Bladder microvascular endothelial cell (primary cell): ENCODE measurements around the gene SDHC. TPM values are rescaled to one million over a fixed set of nuclear protein-coding genes. Genes with fewer than 3 reads are reported as not detected.

Source experiments
- total RNA-seq: library from RNA; depleted of rRNA; stranded (reverse); fragments of >200 nt; gene quantifications from 2 replicates; pipeline ENCODE4 v1.2.3, GENCODE V29; 2014

The SDHC gene
- total RNA-seq: 6.3 and 23.0 TPM in 2 replicates

GRCh38 chr1:161314201-161314981, at the start of gene SDHC:
TSS of gene SDHC (plus strand) at chr1:161314381. CDS start at chr1:161314406, 25 bp downstream.

DNA sequence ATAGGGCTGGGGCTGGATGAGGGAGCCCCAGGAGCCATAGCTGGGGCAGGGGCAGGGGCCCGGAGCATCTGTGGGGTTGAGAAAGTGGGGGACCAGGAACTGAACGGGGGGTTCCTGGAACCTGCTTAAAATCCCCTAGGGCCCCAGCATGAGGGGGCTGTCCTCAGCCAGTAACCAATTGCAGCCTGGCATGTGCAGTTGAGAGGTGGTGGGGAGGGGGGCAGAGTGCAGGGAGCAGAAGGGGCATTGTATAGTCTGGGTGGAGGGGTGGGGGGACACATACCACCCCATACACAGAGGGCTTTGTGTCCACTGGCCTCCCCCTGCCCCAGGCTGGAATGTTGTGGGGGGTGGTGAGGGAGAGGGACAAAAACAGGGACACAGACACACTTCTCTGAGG, 4.3 kb upstream of the SDHC start, which contains the start of gene MPZ:
TSS of gene MPZ (minus strand) at position 101 of the 400 bp plus-strand sequence. CDS start at position 38, 63 bp downstream.

DNA sequence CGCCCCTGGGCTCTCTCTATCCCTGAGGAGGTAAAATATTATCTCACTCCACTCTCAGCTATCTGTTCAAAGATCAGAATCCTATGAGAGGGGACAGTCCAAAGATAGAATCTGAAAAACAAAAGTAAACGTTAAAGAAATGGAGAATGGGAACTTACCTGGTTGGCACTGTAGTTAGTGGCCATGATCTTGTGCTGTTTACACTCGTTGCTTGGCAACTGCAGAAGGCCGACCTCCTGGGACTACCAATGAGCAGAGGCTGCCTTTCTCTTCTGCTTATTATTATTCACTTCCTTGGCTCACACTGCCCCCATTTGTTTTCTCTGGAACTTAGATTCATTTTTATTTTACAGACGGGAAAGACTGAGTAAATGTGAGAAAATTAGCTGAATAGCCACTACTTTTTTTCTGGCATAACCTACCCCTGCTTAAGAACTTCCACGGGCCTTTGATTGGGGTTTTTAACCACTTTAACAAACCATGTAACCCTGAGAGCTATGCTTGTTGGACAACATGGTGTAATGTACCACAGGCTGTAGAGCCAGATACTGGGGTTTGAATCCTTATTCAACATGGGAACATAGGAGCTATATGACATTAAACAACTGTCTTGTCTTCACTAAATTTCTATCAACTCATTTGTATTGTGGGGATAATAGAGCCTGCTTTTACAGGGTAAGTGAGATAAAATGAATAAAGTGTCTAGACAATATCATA, 53.7 kb downstream of the SDHC start, which contains the start of gene CFAP126:
TSS of gene CFAP126 (minus strand) at position 193 of the 717 bp plus-strand sequence. CDS start at position 185, 8 bp downstream.

Other genes with a start within 250 kb of the SDHC start
- gene ARHGAP30, start 244.5 kb upstream of the SDHC start, total RNA-seq: not detected in 2 replicates
- gene NECTIN4, start 224.8 kb upstream of the SDHC start, total RNA-seq: 0.31 and 0.32 TPM in 2 replicates
- 1.5 and 1.6 TPM in 2 replicates for gene KLHDC9, start 216.0 kb upstream of the SDHC start, total RNA-seq
- 31.4 and 45.7 TPM in 2 replicates for gene PFDN2, start 196.3 kb upstream of the SDHC start, total RNA-seq
- 10.8 and 12.5 TPM in 2 replicates for gene NIT1, start 196.3 kb upstream of the SDHC start, total RNA-seq
- 21.7 and 47.4 TPM in 2 replicates for gene DEDD, start 181.7 kb upstream of the SDHC start, total RNA-seq
- 119 and 137 TPM in 2 replicates for gene UFC1, start 160.4 kb upstream of the SDHC start, total RNA-seq
- 3.6 and 7.8 TPM in 2 replicates for gene USP21, start 154.9 kb upstream of the SDHC start, total RNA-seq
- 13.7 and 15.4 TPM in 2 replicates for gene PPOX, start 148.0 kb upstream of the SDHC start, total RNA-seq
- 16.0 and 29.8 TPM in 2 replicates for gene B4GALT3, start 136.9 kb upstream of the SDHC start, total RNA-seq
- gene ADAMTS4, start 115.3 kb upstream of the SDHC start, total RNA-seq: 9.7 and 9.9 TPM in 2 replicates
- gene NDUFS2, start 112.0 kb upstream of the SDHC start, total RNA-seq: 139 and 183 TPM in 2 replicates
- gene FCER1G, start 99.1 kb upstream of the SDHC start, total RNA-seq: 0.16 TPM in 1 of 2 replicates, not detected in the other
- gene APOA2, start 90.8 kb upstream of the SDHC start, total RNA-seq: not detected in 2 replicates
- 14.2 and 18.3 TPM in 2 replicates for gene TOMM40L, start 88.3 kb upstream of the SDHC start, total RNA-seq
- not detected in 2 replicates for gene NR1I3, start 76.2 kb upstream of the SDHC start, total RNA-seq
- gene PCP4L1, start 55.6 kb upstream of the SDHC start, total RNA-seq: not detected in 2 replicates
- 0.76 and 0.81 TPM in 2 replicates for gene MPZ, start 4.4 kb upstream of the SDHC start, total RNA-seq
- gene CFAP126, start 53.5 kb downstream of the SDHC start, total RNA-seq: not detected in 2 replicates
- gene FCGR2A, start 191.1 kb downstream of the SDHC start, total RNA-seq: 0.44 TPM in 1 of 2 replicates, not detected in the other
- gene HSPA6, start 210.2 kb downstream of the SDHC start, total RNA-seq: under 0.01 and 0.38 TPM in 2 replicates
- gene FCGR3A, start 235.4 kb downstream of the SDHC start, total RNA-seq: not detected in 2 replicates